Testis (tissue), 2 donors: ENCODE results near the gene BCAS3.

Experiments
- CTCF ChIP-seq, 3 experiments: fragments of 450-650 bp in 2 of 3; fragments of 200-600 bp in 1 of 3; sonication (generic) in 1 of 3; IDR thresholded peaks; one replicate each; pipeline ENCODE4 v1.5.1; 2016 to 2019; ENCODE audit warnings: antibody characterized with exemption in 3 of 3, mild to moderate bottlenecking in 2 of 3, moderate library complexity in 1 of 3
- POLR2A ChIP-seq: fragments of 450-650 bp; IDR thresholded peaks from one replicate; pipeline ENCODE4 v1.6.1; 2017; ENCODE audit warnings: antibody characterized with exemption, mild to moderate bottlenecking, moderate library complexity

- no peak for TF ChIP-seq CTCF (IDR thresholded peaks at IDR 0.05)
- TF ChIP-seq POLR2A, result no peak
Measured at GRCh38 chr17:61088556-61088955, 410.9 kb downstream of the BCAS3 start.
